H1 (cell line): Measurements from ENCODE around the gene PKD2L2.

Source experiments
- ATF3 ChIP-seq: IDR thresholded peaks from 2 replicates; pipeline ENCODE4 v1.6.1; 2011; ENCODE audit warnings: low read depth, mild to moderate bottlenecking, low read length; ENCODE audit not compliant: insufficient read depth
- CBX5 ChIP-seq: fragments of 300-800, 300-1000 bp; sonication (generic); IDR thresholded peaks from 2 replicates; pipeline ENCODE4 v1.7.1; 2016; ENCODE audit warnings: antibody characterized with exemption, low read length, low read depth
- CTCF ChIP-seq, 3 experiments: IDR thresholded peaks; 1 replicate in 2 of 3; 2 replicates in 1 of 3; pipeline versions ENCODE4 v1.5.1 to v1.6.1; 2011; ENCODE audit warnings: low read length in 3 of 3, mild to moderate bottlenecking in 3 of 3, inconsistent platforms in 2 of 3, low read depth in 1 of 3, moderate library complexity in 1 of 3; ENCODE audit not compliant: insufficient read depth in 1 of 3; ENCODE audit errors: control extremely low read depth in 1 of 3
- EZH2 ChIP-seq: fragments of 200-600 bp; sonication (generic); IDR thresholded peaks from 2 replicates; pipeline ENCODE4 v1.7.1; 2012; ENCODE audit warnings: low read depth, mild to moderate bottlenecking, moderate library complexity, low read length, inconsistent platforms; ENCODE audit not compliant: severe bottlenecking
- GABPA ChIP-seq: IDR thresholded peaks from 2 replicates; pipeline ENCODE4 v1.6.1; 2011; ENCODE audit warnings: mild to moderate bottlenecking, low read length, moderate library complexity, borderline replicate concordance; ENCODE audit not compliant: insufficient read depth
- HDAC6 ChIP-seq: IDR thresholded peaks from one replicate; pipeline ENCODE4 v1.7.1; 2012; ENCODE audit warnings: low read depth, mild to moderate bottlenecking, inconsistent platforms, low read length, moderate library complexity
- JUND ChIP-seq: IDR thresholded peaks from 2 replicates; pipeline ENCODE4 v1.6.1; 2011; ENCODE audit warnings: mild to moderate bottlenecking, improper control_type of control experiment, low read length
- MAFK ChIP-seq: IDR thresholded peaks from 2 replicates; pipeline ENCODE4 v1.6.1; 2012; ENCODE audit warnings: low read depth, mild to moderate bottlenecking, improper control_type of control experiment, low read length
- POLR2A ChIP-seq, 2 experiments: IDR thresholded peaks; 1 replicate in 1 of 2; 2 replicates in 1 of 2; pipeline ENCODE4 v1.6.1; 2011; ENCODE audit warnings: low read depth in 2 of 2, low read length in 2 of 2, mild to moderate bottlenecking in 2 of 2; ENCODE audit errors: control extremely low read depth in 1 of 2
- RAD21 ChIP-seq, 2 experiments: IDR thresholded peaks in 1 of 2; conservative IDR thresholded peaks in 1 of 2; 2 replicates each; pipeline ENCODE4 v1.6.1; 2011; ENCODE audit warnings: low read depth in 2 of 2, low read length in 2 of 2, improper control_type of control experiment in 1 of 2, inconsistent platforms in 1 of 2, mild to moderate bottlenecking in 1 of 2, moderate library complexity in 1 of 2
- RBBP5 ChIP-seq: IDR thresholded peaks from 2 replicates; pipeline ENCODE4 v1.7.1; 2012; ENCODE audit warnings: low read depth, mild to moderate bottlenecking, inconsistent platforms, low read length, moderate library complexity, borderline replicate concordance
- SP1 ChIP-seq: IDR thresholded peaks from 2 replicates; pipeline ENCODE4 v1.6.1; 2011; ENCODE audit warnings: low read depth, low read length
- TCF12 ChIP-seq: IDR thresholded peaks from 2 replicates; pipeline ENCODE4 v1.6.1; 2011; ENCODE audit warnings: low read depth, mild to moderate bottlenecking, low read length

- TF ChIP-seq POLR2A (IDR thresholded peaks at IDR 0.05; ENCODE audit: control extremely low read depth in 1 of 2, low read depth in 2 of 2, low read length in 2 of 2) = no peak
- no peak for TF ChIP-seq TCF12
- TF ChIP-seq EZH2 = no peak
- TF ChIP-seq CTCF (IDR thresholded peaks at IDR 0.05; ENCODE audit: control extremely low read depth in 1 of 3, insufficient read depth in 1 of 3, low read depth in 1 of 3, low read length in 3 of 3) = no peak
- TF ChIP-seq HDAC6 = no peak
- no peak for TF ChIP-seq SP1
- TF ChIP-seq JUND = no peak
- TF ChIP-seq MAFK = no peak
- TF ChIP-seq RAD21 (IDR thresholded peaks at IDR 0.05 in 1 of 2, conservative IDR thresholded peaks at IDR 0.05 in 1 of 2; ENCODE audit: low read depth in 2 of 2, low read length in 2 of 2) = no peak
- no peak for TF ChIP-seq RBBP5
- TF ChIP-seq CBX5 = no peak
- TF ChIP-seq ATF3 = no peak
- TF ChIP-seq GABPA = no peak
These were observed 49.5 kb downstream of the PKD2L2 start for GRCh38 chr5:137938751-137939143.
